Ovary (tissue), 9 donors: Measurements from ENCODE around the gene FMNL2. TPM values are rescaled to one million over a fixed set of nuclear protein-coding genes. Genes with fewer than 3 reads are reported as not detected.

Experiments
- DNase-seq, 5 donors: peaks; one replicate each; pipeline ENCODE4 v3.0.0-alpha.2; 2019 to 2020
- H3K27ac ChIP-seq, 2 donors: fragments of 200-600 bp; one replicate each; pipeline versions ENCODE4 v1.5.1 to v1.8.0; 2019 to 2022
- H3K27me3 ChIP-seq: fragments of 200-600 bp; one replicate; pipeline ENCODE4 v1.8.0; 2022
- H3K36me3 ChIP-seq: fragments of 200-600 bp; sonication (generic); one replicate; pipeline ENCODE4 v1.5.1; 2019
- H3K4me1 ChIP-seq: one replicate; pipeline ENCODE4 v1.8.1; 2013; ENCODE audit warnings: mild to moderate bottlenecking, moderate library complexity; ENCODE audit not compliant: insufficient read depth
- H3K4me3 ChIP-seq: fragments of 200-600 bp; sonication (generic); one replicate; pipeline ENCODE4 v1.5.1; 2017
- H3K9me3 ChIP-seq, 2 donors: fragments of 200-600 bp in 1 of 2; sonication (generic) in 1 of 2; one replicate each; pipeline versions ENCODE4 v1.5.1 to v1.8.1; 2013 to 2019; ENCODE audit warnings: mild to moderate bottlenecking in 1 of 2, moderate library complexity in 1 of 2
- EP300 ChIP-seq: sonication (generic); formaldehyde crosslinking; IDR thresholded peaks from one replicate; pipeline ENCODE4 v1.6.1; 2017; ENCODE audit warnings: antibody characterized with exemption
- POLR2A ChIP-seq: fragments of 450-650 bp; IDR thresholded peaks from one replicate; pipeline ENCODE4 v1.6.1; 2017; ENCODE audit warnings: antibody characterized with exemption, mild to moderate bottlenecking, moderate library complexity
- WGBS, 3 donors: extraction: QIAGEN DNeasy Blood & Tissue Kit in 1 of 3; methylation state at CpG; one replicate each; pipeline versions ENCODE4 v1.1.5 to v1.1.7; 2013 to 2017; 5-methylcytosine and 5-hydroxymethylcytosine counted together
- intact Hi-C, 4 donors: fragments of 100-400 bp; cut with DNase I; formaldehyde crosslinking; loops; one replicate each; pipeline versions ENCODE4 v1.11.0 to v1.15.1; 2022 to 2023
- polyA plus RNA-seq, 2 donors: library from polyadenylated mRNA; stranded (reverse); fragments of 200-250 nt in 1 of 2; fragments of 350-450 nt in 1 of 2; fragmentation: Illumina TruSeq in 1 of 2; extraction: RNeasy Lipid Tissue Mini Kit (QIAGEN cat#74804) in 1 of 2; gene quantifications; one replicate each; pipeline ENCODE4 v1.2.3, GENCODE V29; 2013 to 2014
- total RNA-seq, 7 donors: library from RNA; depleted of rRNA in 2 of 7; stranded (reverse); fragments of >200 nt in 2 of 7; fragmentation: NEBNext Ultra II Directional in 3 of 7; extraction: Animal tissue kit (Norgen Biotek cat#: 25700) in 3 of 7; gene quantifications; one replicate each; pipeline versions ENCODE4 v1.1.0 to v1.2.4, GENCODE V29; 2016 to 2023
- TF ChIP-seq, protein P1 (sequence below), 3 donors: fragments of 450-650 bp in 2 of 3; fragments of 200-600 bp in 1 of 3; IDR thresholded peaks; one replicate each; pipeline versions ENCODE4 v1.5.1 to v1.8.0; 2016 to 2022; ENCODE audit warnings: antibody characterized with exemption in 3 of 3, mild to moderate bottlenecking in 1 of 3
- donor health status: DM: no; HTN: no; CAD: no; lungs with moderate emphysema.
- donor health status: DM: no; HTN: no; CAD: no.
- donor health status: Bipolar disorder and iron deficiency.
- donor health status: DM: yes; HTN: yes; CAD: no.
- donor health status: DM: no; HTN: no; CAD: no.
- donor health status: DM: yes; HTN: yes; CAD: no.

FMNL2 gene
- total and polyA plus RNA-seq, 9 donors = 30.3 to 89.1 (median 51.3) TPM

DNA sequence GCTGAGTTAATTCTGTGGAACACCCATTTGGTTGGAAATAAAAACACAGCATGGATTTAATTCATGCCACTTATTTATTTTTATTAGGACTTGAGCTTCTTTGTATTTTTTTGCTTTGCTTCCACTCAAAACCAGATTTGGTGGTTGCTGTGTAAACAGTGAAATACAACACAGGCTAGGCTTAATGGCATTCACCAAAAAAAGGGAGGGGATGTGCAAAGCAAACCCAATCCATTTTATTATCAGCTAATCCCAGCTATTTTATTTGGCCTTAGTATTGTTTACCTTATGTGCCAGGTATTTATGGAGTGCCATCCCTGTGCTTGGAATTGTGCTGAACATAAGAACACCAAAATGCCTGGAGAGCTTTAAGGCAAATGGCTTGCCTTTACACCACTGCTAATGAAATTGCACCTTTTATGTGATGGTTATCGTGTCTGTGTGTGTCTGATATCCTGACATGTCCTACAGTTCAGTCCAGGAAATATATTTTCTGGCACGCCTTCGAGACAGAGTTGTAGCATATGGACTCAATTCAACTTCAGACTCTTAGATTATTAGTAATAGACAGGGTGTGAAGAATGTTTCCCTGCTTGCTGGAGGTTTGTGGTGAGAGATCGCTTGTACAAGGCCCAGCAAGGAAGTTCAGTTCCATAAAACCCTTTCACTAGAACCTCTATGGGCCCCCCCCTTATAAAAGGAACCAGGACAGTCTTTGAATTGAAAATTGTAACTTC, 282.6 kb downstream of the FMNL2 start:
- no peak overlapping the region for H3K27ac ChIP-seq
- WGBS, 3 donors = 89 to 97% (median 95%) methylated on average over 4 of the region's 4 CpGs
- H3K36me3 ChIP-seq = no peaks in the 10 kb centered on the region

DNA sequence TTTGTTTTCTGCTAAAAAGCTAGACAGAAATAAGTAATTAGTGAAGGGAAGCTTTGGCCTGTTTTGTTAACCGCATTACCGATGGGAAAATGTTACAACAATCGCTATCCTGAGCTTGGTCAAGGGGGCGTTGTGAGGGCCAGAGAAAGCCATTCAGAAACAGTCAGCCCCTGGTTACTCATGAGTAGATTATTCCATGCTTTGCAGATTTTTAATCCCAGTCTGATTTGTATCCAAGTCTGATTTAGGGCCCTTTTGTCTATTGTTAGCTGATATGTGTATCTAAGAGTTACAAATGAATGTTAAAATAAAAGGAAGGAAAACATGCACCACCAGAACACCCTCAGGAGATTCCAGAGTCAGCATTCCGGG, 283.2 kb downstream of the FMNL2 start:
- Histone ChIP-seq H3K27me3 (no peaks in the 10 kb centered on the region), H3K27ac (no peak overlapping the region), H3K4me3 (no peak overlapping the region), H3K4me1 (no peaks in the 10 kb centered on the region), H3K36me3 (no peaks in the 10 kb centered on the region), H3K9me3 (no peaks in the 10 kb centered on the region)
- 87 to 90% (median 89%) methylated on average over 5 of the region's 5 CpGs for WGBS, 3 donors
- DNase-seq = no peak
- intact Hi-C loops = no loop called here
- TF ChIP-seq EP300 (no peak), POLR2A (no peak)
- TF ChIP-seq, protein P1, sequence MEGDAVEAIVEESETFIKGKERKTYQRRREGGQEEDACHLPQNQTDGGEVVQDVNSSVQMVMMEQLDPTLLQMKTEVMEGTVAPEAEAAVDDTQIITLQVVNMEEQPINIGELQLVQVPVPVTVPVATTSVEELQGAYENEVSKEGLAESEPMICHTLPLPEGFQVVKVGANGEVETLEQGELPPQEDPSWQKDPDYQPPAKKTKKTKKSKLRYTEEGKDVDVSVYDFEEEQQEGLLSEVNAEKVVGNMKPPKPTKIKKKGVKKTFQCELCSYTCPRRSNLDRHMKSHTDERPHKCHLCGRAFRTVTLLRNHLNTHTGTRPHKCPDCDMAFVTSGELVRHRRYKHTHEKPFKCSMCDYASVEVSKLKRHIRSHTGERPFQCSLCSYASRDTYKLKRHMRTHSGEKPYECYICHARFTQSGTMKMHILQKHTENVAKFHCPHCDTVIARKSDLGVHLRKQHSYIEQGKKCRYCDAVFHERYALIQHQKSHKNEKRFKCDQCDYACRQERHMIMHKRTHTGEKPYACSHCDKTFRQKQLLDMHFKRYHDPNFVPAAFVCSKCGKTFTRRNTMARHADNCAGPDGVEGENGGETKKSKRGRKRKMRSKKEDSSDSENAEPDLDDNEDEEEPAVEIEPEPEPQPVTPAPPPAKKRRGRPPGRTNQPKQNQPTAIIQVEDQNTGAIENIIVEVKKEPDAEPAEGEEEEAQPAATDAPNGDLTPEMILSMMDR (IDR thresholded peaks at IDR 0.05) = no peak

More for the DNA sequence above, 282.6 kb downstream of the FMNL2 start:
- no peaks in the 10 kb centered on the region for H3K4me1 ChIP-seq
- DNase-seq = no peak
- TF ChIP-seq, protein P1 (IDR thresholded peaks at IDR 0.05) = no peak
- TF ChIP-seq POLR2A (no peak), EP300 (no peak)
- H3K9me3 ChIP-seq = no peaks in the 10 kb centered on the region
- no peaks in the 10 kb centered on the region for H3K27me3 ChIP-seq
- intact Hi-C loops = no loop called here
- no peak overlapping the region for H3K4me3 ChIP-seq

- no peaks in the 10 kb centered on the region for H3K36me3 ChIP-seq
- H3K27me3 ChIP-seq = no peaks in the 10 kb centered on the region
- 53 to 66% (median 65%) methylated on average over 7 of the region's 7 CpGs for WGBS, 3 donors
- H3K27ac ChIP-seq = no peak overlapping the region
- no peak overlapping the region for H3K4me3 ChIP-seq
- intact Hi-C loops = loop anchor here in 1 of 4 donors (10.0 kb wide), 1 partner anchor 285 kb away; the partner anchor contains the start of gene FMNL2
- DNase-seq = no peak
- peaks cover 3% of the 10 kb centered on the region for H3K4me1 ChIP-seq
- TF ChIP-seq, protein P1 (IDR thresholded peaks at IDR 0.05) = no peak
- TF ChIP-seq POLR2A (no peak), EP300 (no peak)
- H3K9me3 ChIP-seq = no peaks in the 10 kb centered on the region
These were observed 285.2 kb downstream of the FMNL2 start for GRCh38 chr2:152620208-152620607.

GRCh38 chr2:152620985-152621384, 286.0 kb downstream of the FMNL2 start:
- Histone ChIP-seq H3K4me3 (no peak overlapping the region), H3K27me3 (no peaks in the 10 kb centered on the region), H3K4me1 (peaks cover 3% of the 10 kb centered on the region), H3K27ac (no peak overlapping the region), H3K9me3 (no peaks in the 10 kb centered on the region), H3K36me3 (no peaks in the 10 kb centered on the region)
- intact Hi-C loops = loop anchor here in 1 of 4 donors (10.0 kb wide), 1 partner anchor 286 kb away; the partner anchor contains the start of gene FMNL2
- WGBS, 3 donors = 95 to 97% (median 96%) methylated on average over 9 of the region's 9 CpGs
- no peak for DNase-seq
- TF ChIP-seq, protein P1 (IDR thresholded peaks at IDR 0.05) = no peak
- no peak for TF ChIP-seq POLR2A
- no peak for TF ChIP-seq EP300
